GM12801 (cell line): ENCODE results near the gene TGFBR3.

Source experiments
- TF ChIP-seq, protein P1 (sequence below): IDR thresholded peaks from one replicate; pipeline ENCODE4 v1.5.1; 2011; ENCODE audit warnings: control low read depth; ENCODE audit not compliant: insufficient read length; ENCODE audit errors: extremely low read depth

TGFBR3 gene

DNA sequence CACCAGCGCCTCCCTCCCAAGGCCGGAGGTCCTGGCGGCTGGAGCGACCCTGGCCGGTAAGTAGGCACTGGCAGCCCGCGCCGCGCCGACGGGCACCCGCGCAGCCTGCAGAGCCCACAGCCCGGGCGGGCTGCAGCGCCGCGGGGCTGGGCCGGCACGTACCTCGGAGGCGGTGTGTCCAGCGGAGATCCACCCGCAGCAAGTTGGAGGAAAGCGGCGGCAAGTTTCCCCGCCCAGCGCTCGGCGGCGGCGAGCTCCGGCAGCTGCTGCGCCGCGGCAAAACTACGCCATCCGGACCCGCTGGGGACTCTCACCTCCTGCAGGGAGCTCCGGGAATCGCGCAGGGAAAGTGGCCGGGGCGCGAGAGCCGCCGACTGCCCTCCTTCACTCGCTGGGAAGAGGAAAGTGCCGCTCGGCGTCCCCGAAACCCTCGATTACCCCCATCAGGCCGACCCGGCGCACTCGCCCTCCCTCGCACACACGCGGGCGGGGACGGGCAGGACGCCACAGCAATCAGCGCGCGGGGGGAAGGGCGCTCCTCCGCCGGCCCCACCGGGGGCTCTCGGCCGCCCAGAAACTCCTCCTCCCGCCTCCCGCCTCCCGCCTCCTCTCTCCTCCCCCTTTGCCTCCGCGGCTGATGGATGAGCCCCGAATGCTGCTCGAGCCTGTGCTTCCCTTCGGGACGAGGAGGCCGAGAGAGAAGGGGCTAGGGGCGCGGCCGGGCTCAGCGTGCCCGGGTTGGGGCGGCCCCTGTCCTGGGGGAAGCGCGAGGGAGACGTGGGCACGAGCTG lies at the start of gene TGFBR3:
TGFBR3 (minus strand) TSS at position 436 of the 791 bp plus-strand sequence. CDS start 24,620 bp downstream, outside the sequence.
- TF ChIP-seq, protein P1, sequence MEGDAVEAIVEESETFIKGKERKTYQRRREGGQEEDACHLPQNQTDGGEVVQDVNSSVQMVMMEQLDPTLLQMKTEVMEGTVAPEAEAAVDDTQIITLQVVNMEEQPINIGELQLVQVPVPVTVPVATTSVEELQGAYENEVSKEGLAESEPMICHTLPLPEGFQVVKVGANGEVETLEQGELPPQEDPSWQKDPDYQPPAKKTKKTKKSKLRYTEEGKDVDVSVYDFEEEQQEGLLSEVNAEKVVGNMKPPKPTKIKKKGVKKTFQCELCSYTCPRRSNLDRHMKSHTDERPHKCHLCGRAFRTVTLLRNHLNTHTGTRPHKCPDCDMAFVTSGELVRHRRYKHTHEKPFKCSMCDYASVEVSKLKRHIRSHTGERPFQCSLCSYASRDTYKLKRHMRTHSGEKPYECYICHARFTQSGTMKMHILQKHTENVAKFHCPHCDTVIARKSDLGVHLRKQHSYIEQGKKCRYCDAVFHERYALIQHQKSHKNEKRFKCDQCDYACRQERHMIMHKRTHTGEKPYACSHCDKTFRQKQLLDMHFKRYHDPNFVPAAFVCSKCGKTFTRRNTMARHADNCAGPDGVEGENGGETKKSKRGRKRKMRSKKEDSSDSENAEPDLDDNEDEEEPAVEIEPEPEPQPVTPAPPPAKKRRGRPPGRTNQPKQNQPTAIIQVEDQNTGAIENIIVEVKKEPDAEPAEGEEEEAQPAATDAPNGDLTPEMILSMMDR: no peak

DNA sequence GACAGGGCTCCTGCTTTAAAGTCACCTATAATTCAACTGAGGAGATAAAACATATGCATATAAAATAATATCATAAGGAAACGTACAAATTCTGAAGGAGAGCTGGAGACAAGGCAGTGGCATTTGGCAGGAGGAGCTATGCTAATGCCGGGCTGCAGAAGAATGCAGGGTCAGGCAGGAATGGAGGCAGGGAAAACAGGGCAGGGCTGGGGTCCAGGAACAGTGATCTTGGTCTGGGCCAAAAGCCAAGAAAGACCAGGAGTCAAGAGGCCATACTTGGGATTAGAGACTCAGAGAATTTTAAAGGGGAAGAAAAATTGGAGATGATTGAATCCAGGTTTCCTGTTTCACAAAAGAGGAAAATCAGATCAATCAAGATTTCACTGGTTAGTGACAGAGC lies 43.3 kb upstream of the TGFBR3 start:
- TF ChIP-seq, protein P1: no peak

GRCh38 chr1:91928026-91928425 lies 42.1 kb upstream of the TGFBR3 start:
- TF ChIP-seq, protein P1: no peak

GRCh38 chr1:91925644-91926435 lies 39.9 kb upstream of the TGFBR3 start:
- TF ChIP-seq, protein P1: no peak

DNA sequence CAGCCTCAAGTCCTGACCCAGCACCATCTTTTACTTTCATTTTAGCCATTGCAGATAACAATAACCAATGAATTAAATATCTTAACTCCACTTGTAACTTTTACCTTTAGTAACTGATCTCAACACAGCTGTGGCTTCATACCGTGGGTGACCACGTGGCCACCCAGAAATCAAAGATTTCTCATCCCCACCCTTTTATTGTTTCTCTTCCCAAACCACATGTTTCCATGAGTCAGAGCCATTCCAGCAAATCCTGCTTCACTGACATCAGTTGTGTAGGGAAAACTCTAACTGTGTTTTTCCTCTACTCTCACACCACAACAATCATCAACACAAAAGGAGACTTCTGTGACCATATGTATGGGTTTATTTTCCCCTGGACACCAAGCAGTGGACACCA lies 38.2 kb upstream of the TGFBR3 start:
- TF ChIP-seq, protein P1: no peak

- TF ChIP-seq, protein P1: no peak
Observed at GRCh38 chr1:91919962-91920361, 34.0 kb upstream of the TGFBR3 start.

- TF ChIP-seq, protein P1: no peak
Observed at GRCh38 chr1:91916811-91917460, 31.0 kb upstream of the TGFBR3 start.
